ENCODE results near the gene MBNL1.
A peak's percentile ranks its signal among the peaks of the same experiment; 100 is the strongest.

Gene MBNL1

GRCh38 chr3:152268555-152269055, at the start of gene MBNL1:
MBNL1 (plus strand) TSS chr3:152268929; CDS start chr3:152300194, 31,265 bp downstream.
- DNase-seq: peak; percentile 90

DNA sequence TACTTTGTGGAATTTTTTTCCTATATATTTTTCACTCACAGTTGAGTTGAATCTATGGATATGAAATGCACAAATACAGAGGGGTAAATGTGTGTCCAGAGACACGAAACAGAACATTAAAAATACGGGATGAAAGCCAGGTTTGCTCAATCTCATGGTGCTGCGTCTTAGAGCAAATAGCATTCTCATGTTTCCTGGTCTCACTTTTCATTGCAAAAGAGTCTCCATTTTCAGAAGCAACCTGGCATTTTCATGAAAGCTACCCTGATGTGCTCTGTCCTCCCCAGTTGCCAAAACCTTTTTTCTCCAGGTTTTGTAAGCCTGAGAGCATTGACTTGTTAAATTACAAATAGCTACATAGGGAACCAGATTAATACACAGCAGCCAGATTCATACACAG, 49.5 kb upstream of the MBNL1 start:
- DNase-seq: no peak

- DNase-seq: no peak
Measured at GRCh38 chr3:152219769-152220255, 48.9 kb upstream of the MBNL1 start.

DNA sequence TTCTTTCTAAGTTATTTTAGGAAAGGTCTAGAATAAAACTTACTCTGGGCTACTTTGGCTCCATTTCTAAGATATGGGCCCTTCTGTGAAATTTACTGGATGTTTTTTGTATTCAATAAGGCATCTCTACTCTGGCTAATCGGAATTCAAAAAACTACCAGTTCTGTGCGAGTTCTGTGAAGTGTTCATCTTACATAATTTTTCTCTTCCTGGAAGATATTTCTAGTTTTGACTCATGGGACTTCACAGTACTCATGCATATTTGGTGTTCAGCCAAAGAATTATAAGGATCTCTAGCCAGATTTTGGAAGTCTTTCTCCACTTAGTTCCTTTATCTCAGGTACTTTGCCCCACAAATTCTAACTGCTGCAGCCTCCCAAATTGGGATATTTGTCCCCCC, 46.4 kb upstream of the MBNL1 start:
- DNase-seq: no peak

DNA sequence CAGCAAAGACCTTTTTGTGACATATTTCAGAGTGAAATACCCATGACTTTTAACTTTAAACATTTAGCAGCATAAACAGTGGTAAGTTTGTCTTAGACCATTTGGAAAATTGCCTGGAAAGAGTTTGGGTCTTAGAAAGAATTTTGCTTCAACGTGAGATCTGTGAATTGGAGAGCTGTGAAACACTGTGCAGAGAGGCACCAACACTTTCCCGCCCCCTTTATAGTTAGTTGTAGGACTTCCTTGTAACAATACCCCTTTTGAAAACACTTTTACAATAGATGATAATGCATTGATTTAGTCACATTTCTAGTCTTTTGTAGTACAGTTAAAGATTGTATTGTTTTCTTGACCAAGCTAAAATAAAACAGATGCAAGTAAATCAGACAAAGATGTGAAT, 43.5 kb upstream of the MBNL1 start:
- DNase-seq: no peak

- no peak for DNase-seq
Measured at GRCh38 chr3:152226176-152226575, 42.6 kb upstream of the MBNL1 start.

DNA sequence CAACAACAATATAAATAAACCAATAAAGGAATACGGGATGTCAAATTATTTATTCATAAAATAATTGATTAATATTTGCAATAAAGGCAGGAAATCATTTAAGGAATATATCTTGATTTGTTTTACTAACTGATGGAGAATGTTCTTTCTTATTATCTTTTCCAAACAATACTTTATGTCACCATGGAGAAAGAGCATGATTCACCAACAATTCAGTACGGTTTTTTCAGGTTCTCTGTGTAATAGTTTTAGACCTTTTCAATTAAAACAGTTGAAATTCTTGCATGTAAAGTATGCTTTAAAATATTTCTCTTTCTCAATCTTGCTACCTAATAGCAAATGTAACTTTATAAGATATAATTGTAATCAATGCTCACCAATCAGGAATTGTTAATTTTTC, 41.7 kb upstream of the MBNL1 start:
- DNase-seq: no peak

DNA sequence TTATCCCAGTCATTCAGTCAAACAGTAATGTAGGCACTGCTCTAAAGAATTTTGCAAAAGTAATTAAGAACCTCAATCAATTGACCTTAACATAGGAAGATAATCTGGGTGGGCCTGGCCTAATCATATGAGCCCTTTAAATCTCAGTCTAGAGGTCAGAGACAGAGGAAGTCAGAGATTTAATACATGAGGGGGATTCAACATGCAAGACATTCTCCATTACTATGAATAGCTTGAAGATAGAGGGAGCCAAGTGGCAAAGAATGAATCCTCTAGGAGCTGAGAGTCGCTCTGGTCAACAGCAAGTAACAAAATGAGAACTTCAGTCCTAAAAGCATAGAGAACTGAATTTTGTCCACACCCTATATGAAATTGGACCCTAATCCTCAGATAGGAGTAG, 39.0 kb upstream of the MBNL1 start:
- DNase-seq: no peak

- DNase-seq: no peak
Measured at GRCh38 chr3:152230370-152230769, 38.4 kb upstream of the MBNL1 start.

- DNase-seq: no peak
Measured at GRCh38 chr3:152232001-152232400, 36.7 kb upstream of the MBNL1 start.

GRCh38 chr3:152232679-152233078, 36.0 kb upstream of the MBNL1 start:
- no peak for DNase-seq

DNA sequence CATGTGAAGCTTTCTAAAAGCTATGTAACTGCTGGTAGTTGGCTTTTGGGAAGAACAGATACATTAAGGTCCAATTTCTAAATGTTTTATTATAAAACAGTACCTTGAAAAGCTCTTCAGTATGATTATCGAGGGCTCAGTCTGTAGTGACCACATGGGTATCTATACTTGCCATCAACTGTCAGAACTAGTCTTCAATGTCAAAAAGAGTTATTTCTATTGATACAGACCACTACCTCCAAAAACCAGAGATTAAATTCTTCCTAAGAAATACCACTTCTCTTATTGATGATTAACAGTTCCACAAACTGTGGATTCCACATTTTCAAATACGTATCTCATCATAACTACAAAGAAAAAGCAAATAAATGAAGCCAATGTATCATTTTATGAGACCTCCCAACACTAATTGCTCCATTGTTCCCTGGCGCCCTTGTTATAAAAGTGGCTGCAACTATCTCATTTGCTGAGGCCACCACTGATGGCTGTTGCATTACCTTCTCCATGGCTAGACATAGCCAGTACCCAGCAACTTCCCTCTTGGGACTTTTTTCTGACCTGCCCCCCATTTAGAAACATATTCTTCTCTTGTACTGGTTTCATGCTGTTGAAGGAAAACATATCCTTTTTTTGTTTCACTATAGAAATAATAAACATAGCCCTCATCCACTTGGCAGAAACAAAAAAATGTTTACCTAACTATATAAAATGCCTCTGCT, 33.9 kb upstream of the MBNL1 start:
- DNase-seq: no peak

DNA sequence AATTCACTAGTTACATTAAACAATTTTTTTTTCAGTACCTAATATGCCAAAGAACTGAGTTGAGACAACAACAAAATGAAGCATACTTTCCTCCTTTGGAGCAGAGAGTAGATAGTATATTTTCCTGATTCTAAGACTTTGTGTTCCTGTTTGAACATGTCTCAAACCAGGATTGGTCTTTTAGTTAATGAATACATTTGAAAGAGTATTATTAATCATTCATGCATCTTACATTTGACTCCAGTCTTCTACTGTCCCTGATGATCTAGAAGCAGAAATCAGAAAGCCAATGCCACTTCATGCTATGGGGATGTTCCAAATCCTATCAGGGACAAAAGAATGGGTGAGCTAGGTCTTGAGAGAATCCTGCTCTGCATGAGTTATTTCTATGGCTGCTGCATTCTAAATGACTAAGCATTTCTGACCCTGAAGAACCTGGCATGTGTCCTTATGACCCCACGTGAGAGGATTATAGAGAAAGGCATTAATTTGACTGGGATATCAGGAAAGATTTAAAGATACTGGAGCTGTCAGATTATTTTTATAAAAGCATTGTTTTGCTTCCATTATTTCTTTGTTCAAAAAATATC, 32.9 kb upstream of the MBNL1 start:
- DNase-seq: no peak

DNA sequence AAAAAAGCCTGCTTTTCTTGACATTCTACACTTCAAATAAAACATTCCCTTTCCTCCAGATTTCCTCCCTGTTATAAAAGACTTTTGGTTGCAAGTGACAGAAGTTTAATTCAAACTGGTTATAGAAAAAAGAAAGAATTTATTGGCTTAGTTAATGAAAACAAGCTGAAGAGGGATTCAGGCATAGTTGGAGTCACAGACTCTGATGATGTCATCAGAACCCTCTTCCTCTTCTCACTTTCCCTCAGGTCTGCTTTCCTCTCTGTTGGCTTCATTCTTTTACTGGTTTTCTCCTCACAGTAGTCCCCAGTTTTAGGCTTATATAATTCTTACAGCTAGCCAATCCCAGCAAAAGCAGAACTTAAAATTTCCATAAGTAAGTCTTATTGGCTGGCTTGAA, 32.0 kb upstream of the MBNL1 start:
- DNase-seq: no peak

- DNase-seq: no peak
Measured at GRCh38 chr3:152241142-152242017, 27.3 kb upstream of the MBNL1 start.

GRCh38 chr3:152243301-152243711, 25.4 kb upstream of the MBNL1 start:
- no peak for DNase-seq

GRCh38 chr3:152243721-152244516, 24.8 kb upstream of the MBNL1 start:
- peak; percentile 39 for DNase-seq

DNA sequence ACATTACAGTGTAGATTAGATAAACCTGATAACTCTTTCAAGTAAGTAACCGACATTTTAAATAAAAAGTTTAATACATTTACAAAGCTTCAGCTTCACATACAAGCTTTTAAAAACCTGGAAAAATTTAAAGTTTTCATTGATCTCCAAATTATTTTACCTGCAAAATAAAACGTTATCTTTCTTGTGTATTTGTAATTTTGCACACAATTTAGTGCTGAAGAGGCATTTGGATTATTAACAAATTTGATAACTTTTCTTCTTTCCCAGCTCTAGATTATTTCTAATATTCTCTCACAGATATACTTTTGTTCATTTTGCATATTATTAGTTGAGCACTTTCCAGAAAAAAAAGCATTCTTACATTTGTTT, 24.2 kb upstream of the MBNL1 start:
- no peak for DNase-seq

- no peak for DNase-seq
Measured at GRCh38 chr3:152245498-152246170, 23.1 kb upstream of the MBNL1 start.

- DNase-seq: no peak
Measured at GRCh38 chr3:152251916-152252315, 16.8 kb upstream of the MBNL1 start.

GRCh38 chr3:152252755-152253154, 16.0 kb upstream of the MBNL1 start:
- no peak for DNase-seq

DNA sequence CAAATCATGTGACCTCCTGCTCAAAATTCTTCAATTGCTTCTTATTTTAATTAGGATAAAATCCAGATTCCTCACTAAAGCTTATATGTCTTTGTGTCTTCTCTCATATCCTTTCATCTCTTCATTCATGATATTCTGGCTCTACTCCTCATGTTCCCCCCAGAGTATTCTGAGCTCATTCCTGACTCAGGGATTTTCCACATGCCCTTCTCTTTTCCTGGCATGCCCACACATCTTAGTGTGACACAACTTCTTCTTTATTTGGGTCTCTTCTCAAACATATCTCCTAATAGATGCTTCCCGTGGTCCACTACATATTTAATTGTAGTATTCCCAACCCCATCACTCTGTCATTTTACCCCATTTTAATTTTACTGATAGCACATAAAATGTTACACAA, 15.2 kb upstream of the MBNL1 start:
- no peak for DNase-seq

Measured in stimulated activated CD4-positive, alpha-beta T cell treated with anti-CD3 and anti-CD28 coated beads, Interleukin-15, amount 100 ng/mL, for 24 hours (primary cell).